Ovary (tissue), 9 donors: ENCODE results near the gene TMPRSS4. TPM values are rescaled to one million over a fixed set of nuclear protein-coding genes. Genes with fewer than 3 reads are reported as not detected.

ENCODE experiments used
- DNase-seq, 5 donors: peaks; one replicate each; pipeline ENCODE4 v3.0.0-alpha.2; 2019 to 2020
- H3K27ac ChIP-seq, 2 donors: fragments of 200-600 bp; one replicate each; pipeline versions ENCODE4 v1.5.1 to v1.8.0; 2019 to 2022
- H3K27me3 ChIP-seq: fragments of 200-600 bp; one replicate; pipeline ENCODE4 v1.8.0; 2022
- H3K36me3 ChIP-seq: fragments of 200-600 bp; sonication (generic); one replicate; pipeline ENCODE4 v1.5.1; 2019
- H3K4me1 ChIP-seq: one replicate; pipeline ENCODE4 v1.8.1; 2013; ENCODE audit warnings: mild to moderate bottlenecking, moderate library complexity; ENCODE audit not compliant: insufficient read depth
- H3K4me3 ChIP-seq: fragments of 200-600 bp; sonication (generic); one replicate; pipeline ENCODE4 v1.5.1; 2017
- H3K9me3 ChIP-seq, 2 donors: fragments of 200-600 bp in 1 of 2; sonication (generic) in 1 of 2; one replicate each; pipeline versions ENCODE4 v1.5.1 to v1.8.1; 2013 to 2019; ENCODE audit warnings: mild to moderate bottlenecking in 1 of 2, moderate library complexity in 1 of 2
- EP300 ChIP-seq: sonication (generic); formaldehyde crosslinking; IDR thresholded peaks from one replicate; pipeline ENCODE4 v1.6.1; 2017; ENCODE audit warnings: antibody characterized with exemption
- POLR2A ChIP-seq: fragments of 450-650 bp; IDR thresholded peaks from one replicate; pipeline ENCODE4 v1.6.1; 2017; ENCODE audit warnings: antibody characterized with exemption, mild to moderate bottlenecking, moderate library complexity
- WGBS, 3 donors: extraction: QIAGEN DNeasy Blood & Tissue Kit in 1 of 3; methylation state at CpG; one replicate each; pipeline versions ENCODE4 v1.1.5 to v1.1.7; 2013 to 2017; 5-methylcytosine and 5-hydroxymethylcytosine counted together
- intact Hi-C, 4 donors: fragments of 100-400 bp; cut with DNase I; formaldehyde crosslinking; loops; one replicate each; pipeline versions ENCODE4 v1.11.0 to v1.15.1; 2022 to 2023
- polyA plus RNA-seq, 2 donors: library from polyadenylated mRNA; stranded (reverse); fragments of 200-250 nt in 1 of 2; fragments of 350-450 nt in 1 of 2; fragmentation: Illumina TruSeq in 1 of 2; extraction: RNeasy Lipid Tissue Mini Kit (QIAGEN cat#74804) in 1 of 2; gene quantifications; one replicate each; pipeline ENCODE4 v1.2.3, GENCODE V29; 2013 to 2014
- total RNA-seq, 7 donors: library from RNA; depleted of rRNA in 2 of 7; stranded (reverse); fragments of >200 nt in 2 of 7; fragmentation: NEBNext Ultra II Directional in 3 of 7; extraction: Animal tissue kit (Norgen Biotek cat#: 25700) in 3 of 7; gene quantifications; one replicate each; pipeline versions ENCODE4 v1.1.0 to v1.2.4, GENCODE V29; 2016 to 2023
- TF ChIP-seq, protein P1 (sequence below), 3 donors: fragments of 450-650 bp in 2 of 3; fragments of 200-600 bp in 1 of 3; IDR thresholded peaks; one replicate each; pipeline versions ENCODE4 v1.5.1 to v1.8.0; 2016 to 2022; ENCODE audit warnings: antibody characterized with exemption in 3 of 3, mild to moderate bottlenecking in 1 of 3
- donor health status: DM: no; HTN: no; CAD: no; lungs with moderate emphysema.
- donor health status: DM: no; HTN: no; CAD: no.
- donor health status: Bipolar disorder and iron deficiency.
- donor health status: DM: yes; HTN: yes; CAD: no.
- donor health status: DM: no; HTN: no; CAD: no.
- donor health status: DM: yes; HTN: yes; CAD: no.

TMPRSS4 gene
- total and polyA plus RNA-seq, 9 donors: 0.20 to 2.3 (median 0.85) TPM; not detected in 5

DNA sequence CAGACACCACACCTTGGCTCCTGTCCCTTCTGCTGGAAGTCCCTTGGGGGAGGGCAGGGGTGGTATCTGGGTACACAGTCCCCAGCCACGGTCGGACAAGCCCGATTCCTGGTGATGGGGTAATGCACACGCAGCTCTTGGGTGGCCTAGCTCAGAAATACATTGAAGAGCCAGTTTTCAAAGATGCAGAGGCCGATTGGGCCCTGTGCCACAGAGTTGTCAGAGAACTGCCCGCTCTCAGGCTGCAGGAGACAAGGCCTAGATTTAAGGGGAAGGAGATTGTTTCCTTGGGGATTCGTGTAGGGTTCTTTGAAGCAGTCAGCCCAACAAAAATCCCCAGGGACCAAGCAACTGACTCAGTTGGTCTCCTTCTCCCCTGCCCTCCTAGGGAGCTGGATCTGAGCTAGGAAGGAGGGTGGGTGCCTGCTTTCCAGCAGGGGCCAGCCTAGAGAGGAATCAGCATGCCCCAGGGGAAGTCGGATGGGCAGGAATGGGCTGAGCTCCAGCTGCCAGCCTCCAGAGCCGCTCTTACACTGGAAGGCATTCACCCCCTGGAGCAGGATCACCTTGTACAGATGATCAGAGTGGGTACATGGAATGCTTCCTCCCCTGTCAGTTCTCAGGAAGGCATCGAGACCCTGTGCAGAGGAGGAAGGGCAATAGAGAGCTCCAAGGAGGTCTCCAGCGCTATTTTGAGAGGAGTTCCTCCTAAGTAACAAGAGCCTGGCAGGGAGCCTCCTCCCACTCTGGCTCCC is 79.1 kb downstream of the TMPRSS4 start:
- no peaks in the 10 kb centered on the region for H3K9me3 ChIP-seq
- TF ChIP-seq POLR2A (no peak), EP300 (no peak)
- TF ChIP-seq, protein P1, sequence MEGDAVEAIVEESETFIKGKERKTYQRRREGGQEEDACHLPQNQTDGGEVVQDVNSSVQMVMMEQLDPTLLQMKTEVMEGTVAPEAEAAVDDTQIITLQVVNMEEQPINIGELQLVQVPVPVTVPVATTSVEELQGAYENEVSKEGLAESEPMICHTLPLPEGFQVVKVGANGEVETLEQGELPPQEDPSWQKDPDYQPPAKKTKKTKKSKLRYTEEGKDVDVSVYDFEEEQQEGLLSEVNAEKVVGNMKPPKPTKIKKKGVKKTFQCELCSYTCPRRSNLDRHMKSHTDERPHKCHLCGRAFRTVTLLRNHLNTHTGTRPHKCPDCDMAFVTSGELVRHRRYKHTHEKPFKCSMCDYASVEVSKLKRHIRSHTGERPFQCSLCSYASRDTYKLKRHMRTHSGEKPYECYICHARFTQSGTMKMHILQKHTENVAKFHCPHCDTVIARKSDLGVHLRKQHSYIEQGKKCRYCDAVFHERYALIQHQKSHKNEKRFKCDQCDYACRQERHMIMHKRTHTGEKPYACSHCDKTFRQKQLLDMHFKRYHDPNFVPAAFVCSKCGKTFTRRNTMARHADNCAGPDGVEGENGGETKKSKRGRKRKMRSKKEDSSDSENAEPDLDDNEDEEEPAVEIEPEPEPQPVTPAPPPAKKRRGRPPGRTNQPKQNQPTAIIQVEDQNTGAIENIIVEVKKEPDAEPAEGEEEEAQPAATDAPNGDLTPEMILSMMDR (IDR thresholded peaks at IDR 0.05): no peak
- H3K4me1 ChIP-seq: peaks cover 2% of the 10 kb centered on the region
- no peaks in the 10 kb centered on the region for H3K27me3 ChIP-seq
- no peak for DNase-seq
- intact Hi-C loops: no loop called here
- H3K4me3 ChIP-seq: no peak overlapping the region
- H3K36me3 ChIP-seq: no peaks in the 10 kb centered on the region
- WGBS, 3 donors: 41 to 51% (median 42%) methylated on average over 11 of the region's 11 CpGs
- H3K27ac ChIP-seq: no peak overlapping the region

DNA sequence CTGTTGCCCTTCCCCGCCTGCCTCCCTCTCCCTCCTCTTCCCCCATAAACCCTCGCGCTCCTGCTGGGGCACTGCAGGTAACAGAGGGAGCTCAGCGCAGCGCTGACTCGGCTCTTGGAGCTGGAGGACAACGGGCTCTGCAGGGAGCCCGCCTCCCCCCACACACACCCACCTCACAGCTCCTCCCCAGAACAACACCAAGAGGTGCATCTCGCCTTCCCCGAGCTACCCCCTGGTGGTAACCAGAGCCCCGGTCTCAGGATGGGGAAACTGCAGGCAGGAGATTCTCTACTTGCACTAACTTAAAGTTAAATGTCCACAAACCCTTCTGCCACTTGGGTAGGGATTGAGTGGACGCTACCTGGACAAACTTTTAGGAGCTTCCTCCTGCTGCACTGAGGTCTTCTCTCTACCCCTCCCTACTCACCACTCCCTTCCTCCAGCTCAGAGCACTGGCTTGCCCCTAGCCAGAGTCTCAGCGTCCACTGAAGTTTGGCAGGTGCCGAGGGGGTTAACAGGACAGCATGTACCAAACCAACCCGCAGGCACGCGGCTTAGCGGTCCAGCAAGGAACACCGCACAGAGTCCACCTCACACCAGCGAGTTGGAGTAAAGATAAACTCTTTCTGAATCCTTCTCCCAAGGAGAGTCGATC is 79.8 kb downstream of the TMPRSS4 start:
- TF ChIP-seq EP300: no peak
- H3K4me3 ChIP-seq: no peak overlapping the region
- intact Hi-C loops: no loop called here
- no peaks in the 10 kb centered on the region for H3K9me3 ChIP-seq
- 2 to 7% (median 2%) methylated on average over 21 of the region's 21 CpGs for WGBS, 3 donors
- H3K4me1 ChIP-seq: peaks cover 2% of the 10 kb centered on the region
- DNase-seq: no peak
- no peaks in the 10 kb centered on the region for H3K27me3 ChIP-seq
- H3K27ac ChIP-seq: no peak overlapping the region
- no peaks in the 10 kb centered on the region for H3K36me3 ChIP-seq

DNA sequence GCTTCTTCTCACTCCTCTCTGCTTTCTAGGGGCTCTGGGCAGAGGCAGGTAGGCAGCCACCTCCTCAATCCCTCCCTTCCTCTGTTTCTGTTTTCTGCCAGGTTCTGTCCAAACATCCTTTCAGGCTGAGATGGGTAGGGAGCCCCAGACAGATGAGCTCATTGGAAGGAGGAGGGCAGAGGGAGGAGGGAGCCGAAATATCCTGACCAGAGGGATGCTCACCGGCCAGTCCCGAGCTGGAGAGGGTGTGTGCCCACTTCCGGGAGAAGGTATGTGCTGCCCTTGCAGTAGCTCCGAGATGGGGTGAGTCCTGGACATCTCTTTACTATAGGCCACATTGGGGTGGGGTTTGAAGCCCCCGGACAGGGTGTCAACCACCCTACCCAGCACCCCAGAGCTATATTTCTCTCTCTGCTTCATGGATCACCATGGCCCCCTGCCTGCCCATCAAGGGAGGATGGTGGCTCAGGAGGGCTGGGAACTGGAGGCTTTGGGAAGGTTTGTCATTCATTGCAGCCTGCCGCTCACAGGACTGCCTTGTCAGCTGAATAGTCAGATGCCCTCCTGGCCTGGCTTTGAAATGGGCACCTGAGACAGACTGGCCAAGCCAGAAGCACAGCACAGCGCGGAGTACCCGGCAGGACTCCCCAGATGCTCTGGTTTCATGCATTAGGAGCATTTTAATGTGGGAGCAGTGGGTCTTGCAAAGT is 80.5 kb downstream of the TMPRSS4 start:
- WGBS, 3 donors: 28 to 30% (median 30%) methylated on average over 10 of the region's 10 CpGs
- Histone ChIP-seq H3K27ac (no peak overlapping the region), H3K9me3 (no peaks in the 10 kb centered on the region), H3K27me3 (no peaks in the 10 kb centered on the region), H3K36me3 (no peaks in the 10 kb centered on the region), H3K4me1 (peaks cover 2% of the 10 kb centered on the region), H3K4me3 (no peak overlapping the region)
- intact Hi-C loops: no loop called here
- DNase-seq: no peak
- TF ChIP-seq EP300 (no peak), POLR2A (no peak)
- TF ChIP-seq, protein P1 (IDR thresholded peaks at IDR 0.05): no peak

DNA sequence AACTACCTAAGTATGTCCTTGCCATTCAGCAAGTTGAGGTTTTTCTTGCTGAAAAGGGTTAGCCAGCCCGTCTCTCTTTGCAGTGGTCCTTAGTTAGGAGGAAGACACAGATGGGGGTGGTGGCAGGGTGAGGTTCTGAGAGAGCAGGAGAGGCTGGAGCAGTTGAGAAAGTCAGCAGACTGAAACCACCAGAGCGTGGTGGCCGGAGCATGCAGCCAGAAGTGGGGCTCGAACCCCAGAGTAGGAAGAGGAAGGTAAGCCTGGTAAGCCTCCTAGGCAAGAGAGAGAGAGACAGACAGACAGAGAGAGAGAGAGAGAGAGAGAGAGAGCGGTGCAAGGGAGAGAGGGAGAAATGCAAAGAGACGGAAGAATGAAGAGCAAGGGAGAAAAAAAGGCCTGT is 84.9 kb downstream of the TMPRSS4 start:
- no peak for DNase-seq
- H3K4me3 ChIP-seq: no peak overlapping the region
- H3K27ac ChIP-seq: no peak overlapping the region
- intact Hi-C loops: no loop called here
- no peaks in the 10 kb centered on the region for H3K9me3 ChIP-seq
- WGBS, 3 donors: 66 to 77% (median 69%) methylated on average over 6 of the region's 6 CpGs
- H3K4me1 ChIP-seq: no peaks in the 10 kb centered on the region
- H3K27me3 ChIP-seq: no peaks in the 10 kb centered on the region
- H3K36me3 ChIP-seq: no peaks in the 10 kb centered on the region
- no peak for TF ChIP-seq POLR2A
- TF ChIP-seq EP300: no peak
- TF ChIP-seq, protein P1 (IDR thresholded peaks at IDR 0.05): no peak

DNA sequence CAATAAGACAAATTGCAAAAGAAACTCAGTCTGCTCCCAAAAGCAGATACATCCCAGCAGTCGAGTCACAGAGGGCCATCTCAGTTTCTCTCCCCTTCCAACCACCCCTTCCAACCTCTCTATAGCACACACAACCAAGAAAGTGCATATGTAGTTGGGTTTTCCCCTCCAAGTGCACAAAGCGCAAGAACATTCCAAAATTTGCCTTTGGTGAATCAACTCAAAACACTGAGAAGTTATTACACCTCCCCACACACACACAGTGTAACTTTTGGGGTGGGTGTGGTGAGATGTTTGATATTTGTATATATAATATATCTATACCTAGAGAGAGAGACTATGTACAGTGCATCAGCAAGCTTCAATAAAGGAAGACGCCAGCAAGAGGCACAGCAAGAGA is 86.0 kb downstream of the TMPRSS4 start:
- Histone ChIP-seq H3K27ac (no peak overlapping the region), H3K36me3 (no peaks in the 10 kb centered on the region), H3K9me3 (no peaks in the 10 kb centered on the region), H3K27me3 (no peaks in the 10 kb centered on the region), H3K4me1 (no peaks in the 10 kb centered on the region), H3K4me3 (no peak overlapping the region)
- WGBS, 3 donors: 78 to 83% (median 79%) methylated on average over 3 of the region's 3 CpGs
- DNase-seq: no peak
- TF ChIP-seq EP300 (no peak), POLR2A (no peak)
- TF ChIP-seq, protein P1 (IDR thresholded peaks at IDR 0.05): no peak
- intact Hi-C loops: no loop called here
